HUDEP-2 (cell line): ENCODE data around the gene NUMBL.
"Not testable (repeated sequence)": the region's sequence is repeated elsewhere in the genome, so short reads cannot be mapped to it uniquely, and the experiment has no call there.

Experiments
- DNase-seq, 76 experiments: peaks; one replicate each; lab custom pipeline; 2025; ENCODE audit not compliant: unreplicated experiment in 76 of 76; lab: John Stamatoyannopoulos, UW

Gene NUMBL

DNA sequence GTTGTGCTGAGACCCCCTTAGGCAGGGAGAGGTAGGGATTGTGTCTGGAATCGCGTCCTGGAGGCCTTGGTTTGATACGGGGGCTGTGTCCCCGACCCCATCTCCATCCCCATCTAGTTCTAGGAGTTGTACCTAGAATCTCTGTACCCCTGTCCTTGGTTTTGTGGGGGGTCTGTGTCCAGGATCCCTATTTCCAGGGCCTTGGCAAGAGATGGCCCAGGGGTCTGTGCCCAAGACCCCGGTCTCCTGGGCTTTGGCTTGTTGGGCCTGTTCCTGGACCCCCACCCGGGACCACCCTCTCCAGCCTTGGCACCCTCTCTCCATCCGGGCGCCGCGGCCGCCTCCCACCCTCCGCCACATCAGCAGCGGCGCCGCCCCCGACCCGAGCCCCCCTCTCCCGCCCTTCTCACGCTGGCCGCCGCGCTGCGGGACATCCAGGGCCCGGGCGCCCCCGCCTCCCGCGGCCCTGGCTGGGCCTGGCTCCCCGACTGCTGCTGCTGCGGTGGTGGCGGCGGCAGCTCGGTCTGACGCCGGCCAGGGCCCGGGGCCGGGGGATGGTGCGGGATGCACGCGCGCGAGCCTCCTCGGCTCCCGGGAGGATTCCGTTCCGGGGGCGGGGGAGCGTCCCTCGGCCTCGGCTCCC lies at the start of gene NUMBL:
NUMBL (minus strand) TSS at position 602 of the 643 bp plus-strand sequence; CDS start at position 434, 168 bp downstream.
- no peak for DNase-seq

DNA sequence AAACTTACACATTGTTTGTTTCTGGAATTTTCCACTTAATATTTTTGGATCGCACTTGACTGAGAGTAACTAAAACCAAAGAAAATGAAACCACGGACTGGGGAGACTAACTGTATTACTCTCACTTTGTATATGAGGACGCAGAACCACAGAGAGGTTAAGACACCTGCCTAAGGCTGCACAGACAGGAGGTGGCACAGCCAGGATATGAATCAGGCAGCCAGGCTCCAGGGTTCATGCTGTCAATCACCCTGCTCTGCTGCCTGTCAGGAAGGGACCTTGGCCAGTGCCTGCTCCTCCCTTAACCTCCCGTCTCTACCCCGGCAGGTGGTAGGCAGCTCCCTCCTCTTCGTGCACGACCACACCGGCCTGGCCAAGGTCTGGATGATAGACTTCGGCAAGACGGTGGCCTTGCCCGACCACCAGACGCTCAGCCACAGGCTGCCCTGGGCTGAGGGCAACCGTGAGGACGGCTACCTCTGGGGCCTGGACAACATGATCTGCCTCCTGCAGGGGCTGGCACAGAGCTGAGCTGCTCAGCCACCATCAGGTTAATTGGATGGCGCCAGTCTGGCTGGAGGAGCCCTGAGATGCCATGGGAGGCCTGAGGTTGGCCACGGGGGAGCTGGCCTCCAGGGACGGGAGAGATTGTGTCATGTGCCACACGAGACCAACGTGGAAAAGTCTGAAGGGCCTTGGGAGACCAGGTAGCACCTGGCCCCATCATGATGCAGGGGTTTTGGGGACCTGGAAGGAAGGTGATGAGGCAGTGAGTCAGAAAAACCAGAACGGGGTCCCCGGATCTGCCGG lies 48.8 kb upstream of the NUMBL start:
- DNase-seq = no peak

DNA sequence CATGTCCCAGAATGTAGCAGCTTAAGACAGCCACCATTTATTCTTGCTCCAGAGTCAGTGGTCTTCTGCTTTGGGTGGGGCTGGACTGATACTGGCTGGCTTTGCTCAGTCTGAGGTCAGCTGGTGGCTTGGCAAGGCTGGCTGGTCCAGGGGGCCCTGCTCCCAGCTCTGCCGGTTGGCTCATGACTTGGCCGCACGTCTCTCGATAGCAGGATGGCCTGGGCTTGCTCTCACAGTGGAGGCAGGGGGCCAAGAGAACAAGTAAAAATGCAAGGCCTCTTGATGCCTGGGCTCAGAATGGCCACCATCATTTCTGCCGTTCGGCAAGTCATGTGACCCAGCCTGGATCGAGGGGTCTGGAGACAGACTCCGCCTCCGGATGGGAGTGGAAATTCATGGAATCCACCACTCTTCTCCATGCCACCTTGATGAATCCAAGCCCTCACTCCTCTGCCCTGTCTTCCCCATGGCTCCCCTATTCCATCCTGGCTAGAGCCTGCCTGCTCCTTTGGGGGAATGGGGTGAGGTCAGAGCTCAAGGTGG lies 46.7 kb upstream of the NUMBL start:
- DNase-seq = no peak

DNA sequence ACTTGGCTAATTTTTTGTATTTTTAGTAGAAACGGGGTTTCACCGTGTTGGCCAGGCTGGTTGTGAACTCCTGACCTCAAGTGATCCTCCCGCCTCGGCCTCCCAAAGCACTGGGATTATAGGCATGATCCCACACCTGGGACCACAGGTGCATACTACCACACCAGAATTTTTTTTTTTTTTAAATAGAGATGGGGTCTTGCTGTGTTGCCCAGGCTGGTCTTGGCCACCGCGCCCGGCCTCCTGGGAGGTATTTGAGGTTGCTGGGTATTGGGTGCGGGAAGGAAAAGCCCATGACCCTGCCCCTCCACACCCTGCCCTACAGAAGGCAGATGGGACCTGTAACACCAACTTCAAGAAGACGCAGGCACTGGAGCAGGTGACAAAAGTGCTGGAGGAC lies 46.2 kb upstream of the NUMBL start:
- DNase-seq = no peak

DNA sequence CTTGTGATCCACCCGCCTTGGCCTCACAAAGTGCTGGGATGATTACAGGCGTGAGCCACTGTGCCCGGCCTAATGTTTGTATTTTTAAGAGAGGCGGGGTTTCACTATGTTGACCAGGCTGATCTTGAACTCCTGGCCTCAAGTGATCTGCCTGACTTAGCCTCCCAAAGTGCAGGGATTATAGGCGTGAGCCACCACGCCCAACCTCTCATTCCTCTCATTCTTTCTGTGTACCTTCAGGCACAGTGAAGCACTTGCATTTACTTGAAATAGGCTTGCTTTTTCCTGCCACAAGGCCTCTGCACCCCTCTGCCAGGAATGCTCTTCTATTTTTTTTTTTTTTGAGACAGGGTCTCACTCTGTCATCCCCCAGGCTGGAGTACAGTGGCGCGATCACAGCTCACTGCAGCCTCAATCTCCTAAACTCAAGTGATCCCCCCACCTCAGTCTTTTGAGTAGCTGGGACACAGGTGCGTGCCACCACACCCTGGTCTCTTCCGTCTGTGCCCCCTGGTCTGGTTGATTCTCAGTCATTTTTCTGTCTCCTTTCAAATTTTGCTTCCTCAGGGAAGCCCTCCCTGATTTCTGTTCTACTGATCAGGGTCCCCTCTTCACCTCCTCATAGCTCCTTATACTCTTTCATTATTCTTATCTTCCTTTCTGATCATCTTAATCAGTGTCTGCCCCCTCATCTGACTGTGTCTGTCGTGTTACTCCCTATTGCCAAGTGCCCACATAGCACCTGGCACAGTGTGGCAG lies 44.7 kb upstream of the NUMBL start:
- DNase-seq = no peak

DNA sequence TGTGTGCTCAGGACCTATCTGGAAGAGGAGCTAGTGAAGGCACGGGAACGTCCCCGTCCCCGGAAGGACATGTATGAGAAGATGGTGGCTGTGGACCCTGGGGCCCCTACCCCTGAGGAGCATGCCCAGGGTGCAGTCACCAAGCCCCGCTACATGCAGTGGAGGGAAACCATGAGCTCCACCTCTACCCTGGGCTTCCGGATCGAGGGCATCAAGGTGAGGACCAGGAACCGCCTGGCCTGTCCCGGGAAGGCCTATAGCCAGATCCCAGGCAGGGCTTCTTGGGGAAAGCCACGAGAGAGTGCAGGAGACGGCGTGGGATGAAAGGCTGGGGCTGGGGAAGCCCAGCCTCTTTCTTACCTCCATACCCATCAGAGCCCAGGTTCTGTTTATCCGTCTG lies 42.7 kb upstream of the NUMBL start:
- no peak for DNase-seq

DNA sequence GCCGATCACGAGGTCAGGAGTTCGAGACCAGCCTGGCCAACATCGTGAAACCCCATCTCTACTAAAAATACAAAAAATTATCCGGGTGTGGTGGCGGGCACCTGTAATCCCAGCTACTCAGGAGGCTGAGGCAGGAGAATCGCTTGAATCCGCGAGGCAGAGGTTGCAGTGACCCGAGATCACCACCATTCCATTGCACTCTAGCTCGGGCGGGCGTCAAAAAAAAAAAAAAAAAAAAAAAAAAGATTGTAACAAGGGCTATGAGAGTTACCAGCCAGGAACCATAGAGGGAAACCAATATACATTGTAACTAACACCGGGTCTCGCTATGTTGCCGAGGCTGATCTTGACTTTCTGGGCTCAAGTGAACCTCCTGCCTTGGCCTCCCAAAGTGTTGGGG lies 41.9 kb upstream of the NUMBL start:
- not testable (repeated sequence) for DNase-seq

DNA sequence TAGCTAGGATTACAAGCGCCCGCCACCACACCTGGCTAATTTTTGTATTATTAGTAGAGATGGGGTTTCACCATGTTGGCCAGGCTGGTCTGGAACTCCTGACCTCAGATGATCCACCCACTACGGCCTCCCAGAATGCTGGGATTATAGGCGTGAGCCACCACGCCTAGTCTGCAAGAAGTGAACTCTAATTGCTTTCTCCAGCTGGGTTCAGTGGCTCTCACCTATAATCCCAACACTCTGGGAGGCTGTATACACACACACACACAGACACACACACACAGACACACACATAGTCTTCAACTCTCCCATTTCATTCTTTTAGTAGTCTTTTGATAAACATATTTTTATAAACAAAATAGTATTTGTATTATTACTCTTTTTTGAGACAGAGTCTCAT lies 39.6 kb upstream of the NUMBL start:
- DNase-seq = not testable (repeated sequence)

DNA sequence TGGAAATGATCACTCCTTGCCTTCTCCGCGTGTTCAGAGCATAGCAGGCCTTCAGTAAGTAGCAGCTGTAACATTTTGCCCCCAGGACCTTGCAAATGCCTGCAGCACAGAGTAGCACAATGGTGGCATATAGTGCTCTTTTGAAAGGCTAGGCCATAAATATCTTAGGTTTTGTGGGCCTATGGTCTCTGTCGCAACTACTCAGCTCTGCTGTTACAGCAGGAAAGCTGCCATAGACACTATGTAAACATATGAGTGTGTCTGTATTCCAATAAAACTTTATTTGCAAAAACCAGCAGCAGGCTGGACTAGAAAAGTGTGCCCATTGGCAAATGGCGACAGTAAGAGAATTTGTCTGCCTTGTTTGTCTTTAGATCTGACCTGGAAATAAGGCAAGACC lies 35.8 kb upstream of the NUMBL start:
- DNase-seq = no peak

DNA sequence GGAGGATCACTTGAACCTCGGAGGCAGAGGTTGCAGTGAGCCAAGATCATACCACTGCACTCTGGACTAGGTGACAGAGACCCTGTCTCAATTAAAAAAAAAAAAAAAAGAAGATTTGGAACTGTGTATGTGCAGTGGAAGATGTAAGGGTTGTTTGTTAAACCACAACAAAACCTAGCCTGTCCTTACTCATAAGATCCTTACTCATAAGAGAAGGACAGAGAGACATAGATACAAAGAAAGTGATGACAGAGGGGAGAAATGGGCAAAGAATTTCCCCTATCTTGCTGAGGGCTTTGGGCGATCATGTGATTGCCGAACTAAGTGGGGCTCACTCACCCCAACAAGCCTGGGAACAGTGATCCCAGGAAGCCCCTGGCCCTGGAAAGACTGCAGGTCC lies 34.4 kb upstream of the NUMBL start:
- DNase-seq = no peak

DNA sequence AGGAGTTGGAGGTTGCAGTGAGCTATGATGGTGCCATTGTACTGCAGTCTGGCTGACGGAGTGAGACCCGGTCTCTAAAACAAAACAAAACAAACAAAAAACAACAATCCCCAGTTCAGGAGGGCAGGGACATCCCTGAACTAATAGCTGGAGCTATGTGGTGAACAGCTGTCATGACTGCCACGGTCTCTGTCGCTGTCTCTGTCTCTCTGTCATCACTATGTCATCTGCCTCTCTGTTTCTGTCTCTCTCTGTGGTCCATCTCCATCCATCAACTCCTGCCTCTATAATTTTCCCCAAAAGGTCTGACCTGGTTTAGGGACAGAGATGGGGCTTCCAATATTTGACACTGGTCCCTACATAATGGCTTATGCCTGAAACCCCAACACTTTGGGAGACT lies 33.9 kb upstream of the NUMBL start:
- no peak for DNase-seq

DNA sequence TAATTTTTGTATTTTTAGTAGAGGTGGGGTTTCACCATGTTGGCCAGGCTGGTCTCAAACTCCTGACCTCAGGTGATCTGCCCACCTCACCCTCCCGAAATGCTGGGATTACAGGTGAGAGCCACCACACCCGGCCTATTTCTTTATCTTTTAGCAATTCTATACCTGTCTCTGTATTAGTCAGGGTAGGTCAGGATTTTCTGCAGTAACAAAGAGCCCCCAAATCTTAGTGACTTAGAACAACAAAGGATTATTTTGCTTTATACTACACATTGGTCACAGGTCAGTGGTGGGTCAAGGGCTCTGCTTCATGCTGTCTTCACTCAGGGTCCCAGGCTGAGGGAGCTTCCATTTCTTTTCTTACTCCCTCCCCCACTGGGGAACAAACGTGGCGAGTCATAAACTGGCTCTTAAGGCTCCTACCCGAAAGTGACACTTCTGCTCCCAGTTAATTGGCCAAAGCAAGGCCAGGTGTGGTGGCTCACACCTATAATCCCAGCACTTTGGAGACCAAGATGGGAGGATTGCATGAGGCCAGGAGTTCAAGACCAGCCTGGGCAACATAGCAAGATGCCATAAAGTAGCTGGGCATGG lies 33.3 kb upstream of the NUMBL start:
- DNase-seq = no peak

DNA sequence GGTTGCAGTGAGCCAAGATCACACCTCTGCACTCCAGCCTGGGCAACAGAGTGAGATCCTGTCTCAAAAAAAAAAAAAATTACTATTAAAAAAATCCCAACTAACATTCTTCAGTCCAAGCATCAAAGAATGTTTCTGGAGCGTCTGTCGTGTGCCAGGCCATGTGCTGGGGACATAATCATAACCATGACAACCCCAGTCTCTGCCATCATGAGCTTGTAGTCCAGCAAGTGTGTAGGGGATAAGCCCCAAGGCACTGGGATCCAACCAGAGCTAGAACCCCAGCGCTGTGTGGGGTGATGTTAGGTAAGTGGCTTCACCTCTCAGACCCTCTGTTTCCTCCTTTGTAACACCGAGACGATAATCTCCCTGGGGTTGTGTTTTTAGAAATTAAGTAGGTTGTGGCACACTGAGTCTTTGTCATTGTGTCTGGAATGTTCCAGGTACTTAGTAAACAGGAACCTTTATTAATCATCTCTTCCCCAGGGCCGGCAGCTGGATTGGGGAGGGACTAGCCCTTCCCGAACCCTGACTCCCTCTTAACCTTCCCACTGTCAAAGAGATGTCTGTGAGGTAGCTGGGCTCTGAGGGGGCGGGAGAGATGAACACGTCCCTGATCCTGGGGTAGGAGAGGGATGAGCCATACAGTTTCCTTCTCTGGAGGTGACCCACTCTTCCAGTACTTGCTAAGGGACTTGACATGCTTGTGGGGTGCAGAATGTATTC lies 31.6 kb upstream of the NUMBL start:
- DNase-seq = no peak

DNA sequence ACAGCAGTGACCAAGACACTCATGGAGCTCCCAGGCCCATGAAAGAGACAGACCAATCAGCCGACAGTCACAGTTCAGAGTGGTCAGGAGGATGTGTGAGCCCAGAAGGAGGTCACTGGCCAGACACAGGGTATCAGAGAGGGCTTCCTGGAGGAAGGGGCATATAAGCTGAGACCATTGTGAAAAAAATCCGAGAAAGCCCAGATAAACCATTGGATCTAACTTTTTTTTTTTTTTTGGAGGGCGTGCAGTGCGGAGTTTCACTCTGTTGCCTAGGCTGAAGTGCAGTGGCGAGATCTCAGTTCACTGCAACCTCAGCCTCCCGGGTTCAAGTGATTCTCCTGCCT lies 30.7 kb upstream of the NUMBL start:
- no peak for DNase-seq

DNA sequence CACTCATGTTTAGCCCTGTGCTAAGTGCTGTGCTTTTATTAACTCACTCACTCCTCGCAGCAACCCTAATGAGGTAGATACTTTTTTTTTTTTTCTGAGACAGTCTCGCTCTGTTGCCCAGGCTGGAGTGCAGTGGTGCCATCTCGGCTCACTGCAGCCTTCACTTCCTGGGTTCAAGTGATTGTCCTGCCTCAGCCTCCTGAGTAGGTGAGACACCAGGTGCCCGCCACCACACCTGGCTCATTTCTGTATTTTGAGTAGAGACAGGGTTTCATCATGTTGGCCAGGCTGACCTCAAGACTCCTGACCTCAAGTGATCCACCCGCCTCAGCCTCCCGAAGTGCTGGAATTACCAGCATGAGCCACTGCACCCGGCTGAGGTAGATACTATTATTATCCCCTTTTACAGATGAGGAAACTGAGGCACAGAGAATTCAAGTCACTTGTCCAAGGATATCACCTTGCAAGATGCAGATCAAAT lies 29.0 kb upstream of the NUMBL start:
- no peak for DNase-seq

DNA sequence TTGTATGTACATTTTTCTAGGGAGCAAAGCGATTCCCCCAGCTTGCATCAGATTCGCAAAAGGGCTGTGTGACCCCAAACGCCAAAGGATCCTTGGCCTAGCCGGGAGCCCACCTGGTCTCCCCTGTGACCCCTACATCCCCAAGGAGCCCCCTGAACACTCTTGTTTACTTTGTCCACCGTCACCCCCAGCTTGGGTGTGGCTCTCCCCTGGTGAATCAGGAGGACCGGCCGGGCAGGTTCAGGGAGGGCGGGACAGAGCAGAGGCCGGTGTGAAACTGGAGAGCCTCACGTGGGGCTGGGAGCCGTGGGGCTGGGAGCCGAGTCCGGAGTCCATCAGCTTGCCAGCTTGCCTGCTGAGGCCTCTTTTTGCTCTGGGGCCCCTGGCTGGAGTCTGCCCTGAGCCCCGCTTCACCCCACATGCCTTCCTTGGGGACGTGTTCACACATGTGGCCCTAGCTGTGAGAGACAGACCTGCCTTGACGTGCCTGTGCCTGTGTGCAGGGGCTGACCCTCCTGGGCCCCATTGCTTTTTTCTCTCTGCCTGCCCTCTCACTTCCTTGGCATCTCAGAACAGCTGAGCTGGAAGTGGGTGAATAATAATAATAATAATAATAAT lies 28.4 kb upstream of the NUMBL start:
- peak in 31 of 76 experiments; percentile 10 to 55 (median 25) for DNase-seq

DNA sequence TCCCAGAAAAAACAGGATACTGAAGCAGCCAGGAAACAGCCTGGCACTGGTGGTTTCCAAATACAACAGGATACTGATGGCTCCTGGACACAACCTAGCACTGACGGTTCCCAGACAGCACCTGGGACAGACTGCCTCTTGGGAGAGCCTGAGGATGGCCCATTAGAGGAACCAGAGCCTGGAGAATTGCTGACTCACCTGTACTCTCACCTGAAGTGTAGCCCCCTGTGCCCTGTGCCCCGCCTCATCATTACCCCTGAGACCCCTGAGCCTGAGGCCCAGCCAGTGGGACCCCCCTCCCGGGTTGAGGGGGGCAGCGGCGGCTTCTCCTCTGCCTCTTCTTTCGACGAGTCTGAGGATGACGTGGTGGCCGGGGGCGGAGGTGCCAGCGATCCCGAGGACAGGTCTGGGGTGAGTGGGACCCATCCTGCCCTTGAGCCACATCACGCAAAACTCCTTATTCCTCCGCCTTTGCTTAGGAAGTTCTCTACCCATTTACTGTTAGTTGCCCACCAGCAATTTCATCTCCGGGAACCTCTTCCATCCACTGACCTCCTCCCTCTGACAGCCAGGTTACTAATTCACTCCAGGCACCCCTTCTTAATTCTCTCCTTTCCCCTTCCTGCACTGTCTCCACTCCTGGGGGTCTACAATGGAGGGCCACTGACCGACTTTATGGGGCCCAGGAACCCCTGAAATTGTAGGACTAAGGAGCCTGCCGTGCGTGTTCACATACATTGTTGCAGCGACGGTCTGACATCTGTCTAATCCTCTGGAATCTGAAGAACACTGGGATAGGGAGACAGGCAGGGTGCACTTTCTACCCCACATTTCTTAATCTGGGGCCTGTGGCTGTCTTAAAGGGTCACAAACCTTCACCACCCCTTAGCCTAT lies 27.7 kb upstream of the NUMBL start:
- DNase-seq = no peak

DNA sequence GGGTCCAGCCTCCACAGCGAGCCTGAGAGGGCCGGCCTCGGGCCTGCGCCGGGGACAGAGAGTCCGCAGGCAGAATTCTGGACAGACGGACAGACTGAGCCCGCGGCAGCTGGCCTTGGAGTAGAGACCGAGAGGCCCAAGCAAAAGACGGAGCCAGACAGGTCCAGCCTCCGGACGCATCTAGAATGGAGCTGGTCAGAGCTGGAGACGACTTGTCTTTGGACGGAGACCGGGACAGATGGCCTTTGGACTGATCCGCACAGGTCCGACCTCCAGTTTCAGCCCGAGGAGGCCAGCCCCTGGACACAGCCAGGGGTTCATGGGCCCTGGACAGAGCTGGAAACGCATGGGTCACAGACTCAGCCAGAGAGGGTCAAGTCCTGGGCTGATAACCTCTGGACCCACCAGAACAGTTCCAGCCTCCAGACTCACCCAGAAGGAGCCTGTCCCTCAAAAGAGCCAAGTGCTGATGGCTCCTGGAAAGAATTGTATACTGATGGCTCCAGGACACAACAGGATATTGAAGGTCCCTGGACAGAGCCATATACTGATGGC lies 27.0 kb upstream of the NUMBL start:
- DNase-seq = peak in 2 of 76 experiments; percentile 53
